HepG2 (cell line): ENCODE data around the gene PLIN5. TPM values are rescaled to one million over a fixed set of nuclear protein-coding genes. Genes with fewer than 3 reads are reported as not detected.
A peak's percentile ranks its signal among the peaks of the same experiment; 100 is the strongest.
"Not testable (repeated sequence)": the region's sequence is repeated elsewhere in the genome, so short reads cannot be mapped to it uniquely, and the experiment has no call there.

ENCODE experiments used
- ATAC-seq: fragments of 200-7000 bp; cut with Tn5 transposase; 3 replicates; pipeline ENCODE4 v1.9.1; 2020; ENCODE audit warnings: mild to moderate bottlenecking, moderate library complexity
- BruUV-seq: library from RNA; stranded (reverse); fragments of 400-500 nt; replicated peaks from 2 replicates; lab custom pipeline; 2021; lab: Mats Ljungman, UMichigan
- CTCF ChIA-PET: fragments of 300-600 bp; formaldehyde crosslinking; extraction: SDS; loops from one replicate; lab custom pipeline; 2021; ENCODE audit warnings: low total read pairs, inconsistent platforms, low intra/inter-chr PET ratio; lab: Yijun Ruan, JAX
- POLR2A ChIA-PET: fragments of 350-600 bp; sonication (Branson Sonifier 250); formaldehyde crosslinking; loops from one replicate; lab custom pipeline; 2020; ENCODE audit warnings: antibody characterized with exemption, inconsistent platforms; lab: Yijun Ruan, JAX
- DNase-seq: peaks from one replicate; pipeline ENCODE4 v3.0.0-alpha.2; 2015; ENCODE audit warnings: low spot score
- FAIRE-seq: peaks from 3 replicates; lab custom pipeline; 2011; peaks lifted over from hg19 to GRCh38; lab: Jason Lieb, UNC
- H2AFZ ChIP-seq: one replicate; pipeline ENCODE4 v1.6.1; 2011; ENCODE audit warnings: low read length, inconsistent platforms
- H3K27ac ChIP-seq: fragments of 300-600 bp; 3 replicates; pipeline ENCODE4 v1.8.0; 2011; ENCODE audit warnings: mixed run types, mild to moderate bottlenecking, mixed read lengths, low read length, inconsistent platforms; ENCODE audit not compliant: insufficient read depth; ENCODE audit errors: extremely low read length
- H3K27me3 ChIP-seq, 2 experiments: fragments of 200-600 bp in 1 of 2; 2 replicates in 1 of 2; 3 replicates in 1 of 2; pipeline versions ENCODE4 v1.6.0 to v1.8.0; 2011; ENCODE audit warnings: low read length in 2 of 2, mild to moderate bottlenecking in 2 of 2, moderate library complexity in 2 of 2, inconsistent platforms in 1 of 2; ENCODE audit not compliant: insufficient read depth in 2 of 2, control insufficient read depth in 1 of 2
- H3K36me3 ChIP-seq, 2 experiments: fragments of 200-600 bp in 1 of 2; replicated peaks in 1 of 2; 2 replicates in 1 of 2; 3 replicates in 1 of 2; pipeline versions ENCODE4 v1.5.1 to v1.8.0; 2011; ENCODE audit warnings: low read length in 2 of 2, inconsistent platforms in 1 of 2; ENCODE audit not compliant: insufficient read depth in 2 of 2, control insufficient read depth in 1 of 2
- H3K4me1 ChIP-seq: 2 replicates; pipeline ENCODE4 v1.5.1; 2012; ENCODE audit warnings: low read length, inconsistent platforms; ENCODE audit not compliant: insufficient read depth
- H3K4me2 ChIP-seq: 2 replicates; pipeline ENCODE4 v1.6.0; 2011; ENCODE audit warnings: low read depth, low read length, inconsistent platforms
- H3K4me3 ChIP-seq, 3 experiments: fragments of 200-600 bp in 1 of 3; sonication (generic), shearing (Covaris generic) in 1 of 3; replicated peaks in 1 of 3; 2 replicates each; pipeline ENCODE4 v1.5.1; 2011 to 2016; ENCODE audit warnings: low read length in 3 of 3, inconsistent platforms in 2 of 3, low read depth in 2 of 3, mild to moderate bottlenecking in 2 of 3, control low read depth in 1 of 3, mixed read lengths in 1 of 3; ENCODE audit not compliant: insufficient read depth in 1 of 3
- H3K79me2 ChIP-seq: one replicate; pipeline ENCODE4 v1.6.1; 2011; ENCODE audit warnings: low read length, inconsistent platforms; ENCODE audit not compliant: insufficient read depth
- H3K9ac ChIP-seq: 2 replicates; pipeline ENCODE4 v1.6.0; 2011; ENCODE audit warnings: mild to moderate bottlenecking, low read depth, low read length, inconsistent platforms; ENCODE audit not compliant: insufficient read depth
- H3K9me3 ChIP-seq: 2 replicates; pipeline ENCODE4 v1.5.1; 2012; ENCODE audit warnings: mild to moderate bottlenecking, low read length
- H4K20me1 ChIP-seq: 2 replicates; pipeline ENCODE4 v1.6.0; 2011; ENCODE audit warnings: inconsistent platforms, mild to moderate bottlenecking, low read length, moderate library complexity; ENCODE audit not compliant: insufficient read depth
- CBX1 ChIP-seq: IDR thresholded peaks from one replicate; pipeline ENCODE4 v1.6.1; 2016; ENCODE audit warnings: antibody characterized with exemption, low read depth
- CHD4 ChIP-seq: fragments of 200-600 bp; sonication (generic); IDR thresholded peaks from 2 replicates; pipeline ENCODE4 v1.7.0; 2017; ENCODE audit warnings: mild to moderate bottlenecking, low read length, borderline replicate concordance
- PHB2 ChIP-seq: fragments of 450-650 bp; IDR thresholded peaks from 2 replicates; pipeline ENCODE4 v1.6.1; 2018; ENCODE audit not compliant: partially characterized antibody
- TBX2 ChIP-seq: sonication (generic); formaldehyde crosslinking; IDR thresholded peaks from 2 replicates; pipeline ENCODE4 v1.5.0; 2020; ENCODE audit warnings: missing genetic modification reagents, mild to moderate bottlenecking, borderline replicate concordance
- ZFP36L2 ChIP-seq: sonication (generic); formaldehyde crosslinking; IDR thresholded peaks from 2 replicates; pipeline ENCODE4 v1.4.0; 2020; ENCODE audit warnings: missing genetic modification reagents
- ZNF605 ChIP-seq: sonication (generic); formaldehyde crosslinking; IDR thresholded peaks from 2 replicates; pipeline ENCODE4 v1.8.0; 2022; ENCODE audit warnings: mild to moderate bottlenecking, missing genetic modification reagents
- ZNF816 ChIP-seq: sonication (generic); formaldehyde crosslinking; IDR thresholded peaks from 2 replicates; pipeline ENCODE4 v1.8.0; 2022; ENCODE audit warnings: missing genetic modification reagents, mild to moderate bottlenecking, borderline replicate concordance
- WGBS: methylation state at CpG from one replicate; pipeline ENCODE4 v1.1.6; 2017; ENCODE audit warnings: low lambda C conversion rate; 5-methylcytosine and 5-hydroxymethylcytosine counted together
- in situ Hi-C: cut with HindIII; loops from 2 replicates; pipeline ENCODE4 v1.10.0; 2017; ENCODE audit warnings: low pct_unique_long_range_greater_than_20kb; ENCODE audit not compliant: extremely low pct_ligation_motif_present
- intact Hi-C: fragments of 100-400 bp; cut with micrococcal nuclease; formaldehyde crosslinking; loops from one replicate; pipeline ENCODE4 v1.10.0; 2022; ENCODE audit not compliant: unreplicated experiment
- polyA plus RNA-seq, 8 experiments: library from polyadenylated mRNA; depleted of rRNA in 3 of 8; stranded (reverse) in 7 of 8; unstranded in 1 of 8; fragments of >200 nt; fragmentation: Illumina TruSeq in 4 of 8; extraction: Trizol in 4 of 8; gene quantifications; 2 replicates each; pipeline versions ENCODE4 v1.2.1 to v1.2.3, GENCODE V29; 2011 to 2016; ENCODE audit warnings: low read depth in 4 of 8, missing spikeins in 1 of 8, mixed read lengths in 1 of 8; ENCODE audit not compliant: insufficient read depth in 1 of 8
- total RNA-seq, 5 experiments: library from RNA; depleted of rRNA; stranded (reverse); fragments of >200 nt; fragmentation: Illumina TruSeq; extraction: Trizol; gene quantifications; 2 replicates each; pipeline ENCODE4 v1.2.3, GENCODE V29; 2016; ENCODE audit warnings: low read depth in 1 of 5
- TF ChIP-seq, protein P1 (sequence below): sonication (generic); formaldehyde crosslinking; IDR thresholded peaks from 2 replicates; pipeline ENCODE4 v1.4.0; 2020; ENCODE audit warnings: missing genetic modification reagents
- TF ChIP-seq, protein P2 (sequence below): IDR thresholded peaks from 2 replicates; pipeline ENCODE4 v1.6.1; 2012; ENCODE audit warnings: inconsistent platforms
- TF ChIP-seq, protein P3 (sequence below): sonication (generic); formaldehyde crosslinking; IDR thresholded peaks from 2 replicates; pipeline ENCODE4 v1.4.0; 2020; ENCODE audit warnings: mild to moderate bottlenecking, missing genetic modification reagents, borderline replicate concordance

The PLIN5 gene
- total and polyA plus RNA-seq, 2 of the 13 experiments (the other 11 are each of a cell fraction or from before 2014, with no cell fraction given): 1.8 to 4.8 TPM

DNA sequence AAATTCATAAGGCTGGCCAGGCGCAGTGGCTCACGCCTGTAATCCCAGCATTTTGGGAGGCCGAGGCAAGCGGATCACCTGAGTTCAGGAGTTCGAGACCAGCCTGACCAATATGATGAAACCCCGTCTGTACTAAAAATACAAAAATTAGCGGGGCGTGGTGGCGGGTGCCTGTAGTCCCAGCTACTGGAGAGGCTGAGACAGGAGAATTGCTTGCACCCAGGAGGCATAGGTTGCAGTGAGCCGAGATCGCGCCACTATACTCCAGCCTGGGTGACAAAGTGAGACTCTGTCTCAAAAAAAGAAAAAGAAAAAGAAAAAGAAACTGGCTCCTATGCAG lies 6.8 kb upstream of the PLIN5 start:
- POLR2A ChIA-PET, ATAC-seq, DNase-seq, H3K9me3 ChIP-seq, H4K20me1 ChIP-seq, intact Hi-C loops, H3K79me2 ChIP-seq, H3K27me3 ChIP-seq, H3K36me3 ChIP-seq, CTCF ChIA-PET, H3K4me2 ChIP-seq, H3K9ac ChIP-seq, BruUV-seq, H3K4me3 ChIP-seq, H2AFZ ChIP-seq, in situ Hi-C loops, FAIRE-seq: not testable (repeated sequence)
- H3K4me1 ChIP-seq: peaks cover 51% of the 10 kb centered on the region
- peak overlapping the region; percentile 61 for H3K27ac ChIP-seq
- 90% methylated on average over 12 of the region's 12 CpGs for WGBS
- TF ChIP-seq, protein P1, sequence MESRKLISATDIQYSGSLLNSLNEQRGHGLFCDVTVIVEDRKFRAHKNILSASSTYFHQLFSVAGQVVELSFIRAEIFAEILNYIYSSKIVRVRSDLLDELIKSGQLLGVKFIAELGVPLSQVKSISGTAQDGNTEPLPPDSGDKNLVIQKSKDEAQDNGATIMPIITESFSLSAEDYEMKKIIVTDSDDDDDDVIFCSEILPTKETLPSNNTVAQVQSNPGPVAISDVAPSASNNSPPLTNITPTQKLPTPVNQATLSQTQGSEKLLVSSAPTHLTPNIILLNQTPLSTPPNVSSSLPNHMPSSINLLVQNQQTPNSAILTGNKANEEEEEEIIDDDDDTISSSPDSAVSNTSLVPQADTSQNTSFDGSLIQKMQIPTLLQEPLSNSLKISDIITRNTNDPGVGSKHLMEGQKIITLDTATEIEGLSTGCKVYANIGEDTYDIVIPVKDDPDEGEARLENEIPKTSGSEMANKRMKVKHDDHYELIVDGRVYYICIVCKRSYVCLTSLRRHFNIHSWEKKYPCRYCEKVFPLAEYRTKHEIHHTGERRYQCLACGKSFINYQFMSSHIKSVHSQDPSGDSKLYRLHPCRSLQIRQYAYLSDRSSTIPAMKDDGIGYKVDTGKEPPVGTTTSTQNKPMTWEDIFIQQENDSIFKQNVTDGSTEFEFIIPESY (CRISPR knock-in tag): peak; percentile 84; the same call in 1 of the 2 replicates

DNA sequence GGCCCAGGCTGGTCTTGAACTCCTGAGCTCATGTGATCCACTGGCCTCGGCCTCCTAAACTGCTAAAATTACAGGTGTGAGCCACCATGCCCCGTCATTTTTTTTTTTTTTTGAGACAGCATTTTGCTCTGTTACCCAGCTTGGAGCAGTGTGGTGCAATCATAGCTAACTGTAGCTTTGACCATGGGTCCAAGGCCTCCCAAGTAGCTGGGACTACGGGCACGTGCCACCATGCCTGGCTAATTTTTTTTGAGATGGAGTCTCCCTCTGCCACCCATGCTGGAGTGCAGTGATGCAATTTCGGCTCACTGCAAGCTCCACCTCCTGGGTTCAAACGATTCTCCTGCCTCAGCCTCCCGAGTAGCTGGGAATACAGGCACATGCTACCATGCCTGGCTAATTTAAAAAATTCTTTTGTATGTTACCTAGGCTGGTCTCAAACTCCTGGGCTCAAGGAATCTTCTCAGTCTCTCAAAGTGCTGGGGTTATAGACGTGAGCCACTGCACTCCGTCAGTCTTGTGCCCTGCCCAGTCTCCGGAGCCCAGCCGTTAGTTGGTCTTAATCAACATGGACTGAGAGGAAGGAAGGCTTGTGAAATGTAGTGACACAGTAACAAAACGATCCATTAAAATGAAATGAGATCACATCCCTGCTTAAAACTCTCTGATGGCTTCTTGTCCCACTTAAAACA lies 6.2 kb upstream of the PLIN5 start:
- 36% methylated on average over 12 of the region's 12 CpGs for WGBS
- no peaks in the 10 kb centered on the region for H3K27me3 ChIP-seq
- no peak for FAIRE-seq
- H3K4me3 ChIP-seq: no peak overlapping the region
- 0 out of 3 replicates have a peak, but pooled peaks have one; percentile 2 for ATAC-seq
- H3K27ac ChIP-seq: peak overlapping the region; percentile 61
- no peaks in the 10 kb centered on the region for H4K20me1 ChIP-seq
- BruUV-seq: no TSS peak
- no peak for DNase-seq
- peaks cover 0 to 1% of the 10 kb centered on the region in 2 experiments; a peak in 1 of 5 replicates for H3K36me3 ChIP-seq
- in situ Hi-C loops: no loop called here
- H3K79me2 ChIP-seq: peaks cover 5% of the 10 kb centered on the region
- H3K9ac ChIP-seq: no peak overlapping the region; the same call in 1 of the 2 replicates
- no peak overlapping the region for H2AFZ ChIP-seq
- peak overlapping the region; percentile 81; the same call in 1 of the 2 replicates for H3K4me2 ChIP-seq
- intact Hi-C loops: no loop called here
- ChIA-PET POLR2A (interaction anchor here (1.3 to 2.0 kb wide), 2 partner anchors 95 to 199 kb away, joined by 3 to 5 read pairs; partner anchors contain the start of gene MPND), CTCF (no interaction called here)
- H3K9me3 ChIP-seq: no peaks in the 10 kb centered on the region
- H3K4me1 ChIP-seq: peaks cover 56% of the 10 kb centered on the region
- 0 out of 2 replicates have a peak, but pooled peaks have one; percentile 29 for TF ChIP-seq ZNF605
- TF ChIP-seq ZFP36L2 (CRISPR knock-in tag): no peak
- TF ChIP-seq CBX1: no peak
- no peak for TF ChIP-seq PHB2
- TF ChIP-seq, protein P2, sequence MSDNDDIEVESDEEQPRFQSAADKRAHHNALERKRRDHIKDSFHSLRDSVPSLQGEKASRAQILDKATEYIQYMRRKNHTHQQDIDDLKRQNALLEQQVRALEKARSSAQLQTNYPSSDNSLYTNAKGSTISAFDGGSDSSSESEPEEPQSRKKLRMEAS: 0 out of 2 replicates have a peak, but pooled peaks have one; percentile 13
- TF ChIP-seq, protein P3, sequence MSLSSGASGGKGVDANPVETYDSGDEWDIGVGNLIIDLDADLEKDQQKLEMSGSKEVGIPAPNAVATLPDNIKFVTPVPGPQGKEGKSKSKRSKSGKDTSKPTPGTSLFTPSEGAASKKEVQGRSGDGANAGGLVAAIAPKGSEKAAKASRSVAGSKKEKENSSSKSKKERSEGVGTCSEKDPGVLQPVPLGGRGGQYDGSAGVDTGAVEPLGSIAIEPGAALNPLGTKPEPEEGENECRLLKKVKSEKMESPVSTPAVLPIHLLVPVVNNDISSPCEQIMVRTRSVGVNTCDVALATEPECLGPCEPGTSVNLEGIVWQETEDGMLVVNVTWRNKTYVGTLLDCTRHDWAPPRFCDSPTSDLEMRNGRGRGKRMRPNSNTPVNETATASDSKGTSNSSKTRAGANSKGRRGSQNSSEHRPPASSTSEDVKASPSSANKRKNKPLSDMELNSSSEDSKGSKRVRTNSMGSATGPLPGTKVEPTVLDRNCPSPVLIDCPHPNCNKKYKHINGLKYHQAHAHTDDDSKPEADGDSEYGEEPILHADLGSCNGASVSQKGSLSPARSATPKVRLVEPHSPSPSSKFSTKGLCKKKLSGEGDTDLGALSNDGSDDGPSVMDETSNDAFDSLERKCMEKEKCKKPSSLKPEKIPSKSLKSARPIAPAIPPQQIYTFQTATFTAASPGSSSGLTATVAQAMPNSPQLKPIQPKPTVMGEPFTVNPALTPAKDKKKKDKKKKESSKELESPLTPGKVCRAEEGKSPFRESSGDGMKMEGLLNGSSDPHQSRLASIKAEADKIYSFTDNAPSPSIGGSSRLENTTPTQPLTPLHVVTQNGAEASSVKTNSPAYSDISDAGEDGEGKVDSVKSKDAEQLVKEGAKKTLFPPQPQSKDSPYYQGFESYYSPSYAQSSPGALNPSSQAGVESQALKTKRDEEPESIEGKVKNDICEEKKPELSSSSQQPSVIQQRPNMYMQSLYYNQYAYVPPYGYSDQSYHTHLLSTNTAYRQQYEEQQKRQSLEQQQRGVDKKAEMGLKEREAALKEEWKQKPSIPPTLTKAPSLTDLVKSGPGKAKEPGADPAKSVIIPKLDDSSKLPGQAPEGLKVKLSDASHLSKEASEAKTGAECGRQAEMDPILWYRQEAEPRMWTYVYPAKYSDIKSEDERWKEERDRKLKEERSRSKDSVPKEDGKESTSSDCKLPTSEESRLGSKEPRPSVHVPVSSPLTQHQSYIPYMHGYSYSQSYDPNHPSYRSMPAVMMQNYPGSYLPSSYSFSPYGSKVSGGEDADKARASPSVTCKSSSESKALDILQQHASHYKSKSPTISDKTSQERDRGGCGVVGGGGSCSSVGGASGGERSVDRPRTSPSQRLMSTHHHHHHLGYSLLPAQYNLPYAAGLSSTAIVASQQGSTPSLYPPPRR: no peak
- no peak for TF ChIP-seq CHD4
- no peak for TF ChIP-seq ZNF816 (CRISPR knock-in tag)
- peak; percentile 51; the same call in 1 of the 2 replicates for TF ChIP-seq TBX2 (CRISPR knock-in tag)
